HFFc6 (cell line): Measurements from ENCODE around the gene HMGB4. TPM values are rescaled to one million over a fixed set of nuclear protein-coding genes. Genes with fewer than 3 reads are reported as not detected.

ENCODE experiments used
- DNase-seq: peaks from one replicate; pipeline ENCODE4 v3.0.0-alpha.2; 2018
- H3K27ac Mint-ChIP-seq: 2 replicates; pipeline ENCODE4 v1.8.0; 2020; ENCODE audit warnings: mild to moderate bottlenecking, mixed read lengths
- H3K27me3 Mint-ChIP-seq: 2 replicates; pipeline ENCODE4 v1.8.0; 2021; ENCODE audit warnings: mild to moderate bottlenecking, moderate library complexity, mixed read lengths; ENCODE audit not compliant: insufficient read depth
- H3K36me3 Mint-ChIP-seq: 2 replicates; pipeline ENCODE4 v1.8.0; 2021; ENCODE audit warnings: low read depth, mixed read lengths
- H3K4me1 Mint-ChIP-seq: 2 replicates; pipeline ENCODE4 v1.8.0; 2020; ENCODE audit warnings: low read depth, mixed read lengths
- H3K4me3 Mint-ChIP-seq: 2 replicates; pipeline ENCODE4 v1.8.0; 2020; ENCODE audit warnings: mild to moderate bottlenecking, moderate library complexity, mixed read lengths
- H3K9me3 Mint-ChIP-seq: 2 replicates; pipeline ENCODE4 v1.8.0; 2020; ENCODE audit warnings: mild to moderate bottlenecking, mixed read lengths
- total RNA-seq, 6 experiments: library from RNA; stranded (reverse); fragmentation: NEBNext Ultra II Directional; extraction: Animal tissue kit (Norgen Biotek cat#: 25700); gene quantifications; 2 replicates in 1 of 6; 3 replicates in 5 of 6; pipeline ENCODE4 v1.2.3, GENCODE V29; 2021
- TF ChIP-seq, protein P1 (sequence below): fragments of 200-600 bp; sonication (generic); IDR thresholded peaks from 2 replicates; pipeline ENCODE4 v1.5.0; 2021; ENCODE audit warnings: antibody characterized with exemption, mild to moderate bottlenecking

Gene HMGB4
- total RNA-seq, 6 experiments from 2014 or later = not detected

DNA sequence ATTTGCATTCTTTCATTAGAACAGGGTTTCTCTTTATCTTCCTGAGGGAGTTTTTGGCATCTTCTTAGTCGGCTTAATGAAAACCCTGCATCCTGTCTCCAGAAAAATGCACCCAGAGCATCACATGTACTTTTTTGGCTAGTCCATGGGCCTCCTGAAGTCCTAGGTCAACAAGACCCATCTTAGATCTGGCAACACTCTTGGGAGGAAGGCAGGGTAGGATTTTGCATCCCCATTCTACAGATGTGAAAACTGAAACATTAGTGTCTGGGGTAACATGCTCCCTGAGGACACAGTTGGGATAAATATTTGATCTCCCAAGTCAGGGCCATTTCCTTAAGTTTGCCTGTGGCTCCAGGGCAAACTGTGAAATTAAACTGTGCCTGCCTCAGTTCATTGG, 40.0 kb upstream of the HMGB4 start:
- Mint-ChIP-seq H3K4me3 (no peak overlapping the region), H3K27me3 (peaks cover 6% of the 10 kb centered on the region), H3K27ac (no peak overlapping the region), H3K4me1 (no peaks in the 10 kb centered on the region), H3K36me3 (peaks cover 13% of the 10 kb centered on the region; the same call in 1 of the 2 replicates), H3K9me3 (peaks cover 28% of the 10 kb centered on the region)
- DNase-seq = no peak
- TF ChIP-seq, protein P1, sequence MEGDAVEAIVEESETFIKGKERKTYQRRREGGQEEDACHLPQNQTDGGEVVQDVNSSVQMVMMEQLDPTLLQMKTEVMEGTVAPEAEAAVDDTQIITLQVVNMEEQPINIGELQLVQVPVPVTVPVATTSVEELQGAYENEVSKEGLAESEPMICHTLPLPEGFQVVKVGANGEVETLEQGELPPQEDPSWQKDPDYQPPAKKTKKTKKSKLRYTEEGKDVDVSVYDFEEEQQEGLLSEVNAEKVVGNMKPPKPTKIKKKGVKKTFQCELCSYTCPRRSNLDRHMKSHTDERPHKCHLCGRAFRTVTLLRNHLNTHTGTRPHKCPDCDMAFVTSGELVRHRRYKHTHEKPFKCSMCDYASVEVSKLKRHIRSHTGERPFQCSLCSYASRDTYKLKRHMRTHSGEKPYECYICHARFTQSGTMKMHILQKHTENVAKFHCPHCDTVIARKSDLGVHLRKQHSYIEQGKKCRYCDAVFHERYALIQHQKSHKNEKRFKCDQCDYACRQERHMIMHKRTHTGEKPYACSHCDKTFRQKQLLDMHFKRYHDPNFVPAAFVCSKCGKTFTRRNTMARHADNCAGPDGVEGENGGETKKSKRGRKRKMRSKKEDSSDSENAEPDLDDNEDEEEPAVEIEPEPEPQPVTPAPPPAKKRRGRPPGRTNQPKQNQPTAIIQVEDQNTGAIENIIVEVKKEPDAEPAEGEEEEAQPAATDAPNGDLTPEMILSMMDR = no peak

DNA sequence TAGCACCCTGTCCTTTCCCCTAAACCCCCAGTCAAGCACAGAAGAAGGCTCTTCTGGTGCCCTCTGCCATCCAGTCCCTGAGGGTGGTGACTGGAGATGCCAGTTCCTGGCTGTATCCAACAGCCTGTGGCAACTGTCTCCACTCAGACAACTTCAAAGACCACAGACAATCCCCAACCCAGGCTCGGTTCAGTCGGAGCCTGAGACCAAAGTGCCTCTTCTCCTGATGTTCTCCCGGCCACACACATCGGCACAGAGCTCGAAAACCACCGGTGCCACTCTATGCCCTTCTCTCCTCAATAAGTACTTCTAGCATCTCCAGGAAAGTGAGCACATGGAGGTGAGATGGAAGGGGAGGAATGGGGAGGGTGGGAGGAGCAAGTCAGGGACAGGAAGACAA, 39.6 kb upstream of the HMGB4 start:
- no peak overlapping the region for H3K27ac Mint-ChIP-seq
- no peak overlapping the region for H3K4me3 Mint-ChIP-seq
- H3K27me3 Mint-ChIP-seq = peaks cover 6% of the 10 kb centered on the region
- H3K36me3 Mint-ChIP-seq = peaks cover 15% of the 10 kb centered on the region; the same call in 1 of the 2 replicates
- H3K9me3 Mint-ChIP-seq = peaks cover 33% of the 10 kb centered on the region
- TF ChIP-seq, protein P1 = no peak
- DNase-seq = no peak
- no peaks in the 10 kb centered on the region for H3K4me1 Mint-ChIP-seq

DNA sequence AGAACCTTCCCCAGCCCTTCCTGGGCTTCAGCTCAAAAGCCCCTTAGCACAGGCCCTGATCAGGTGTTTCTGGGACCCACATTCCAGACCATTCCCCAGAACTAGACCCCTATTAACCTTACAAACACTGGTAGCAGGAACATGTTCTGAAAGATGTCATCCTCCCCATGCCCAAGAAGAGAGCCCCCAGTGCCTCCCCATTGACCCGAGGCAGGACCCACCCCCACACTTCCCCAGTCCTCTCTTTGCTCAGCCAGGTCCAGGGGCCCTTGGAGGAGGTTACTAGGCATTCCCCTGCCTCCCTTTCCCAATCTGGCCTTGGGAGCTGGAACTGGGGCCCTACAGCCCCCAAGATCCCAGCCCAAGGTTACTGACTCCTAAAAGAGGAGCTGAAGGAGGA, 38.9 kb upstream of the HMGB4 start:
- TF ChIP-seq, protein P1 = no peak
- peaks cover 35% of the 10 kb centered on the region for H3K9me3 Mint-ChIP-seq
- no peak for DNase-seq
- no peaks in the 10 kb centered on the region for H3K4me1 Mint-ChIP-seq
- peaks cover 6% of the 10 kb centered on the region for H3K27me3 Mint-ChIP-seq
- H3K36me3 Mint-ChIP-seq = peaks cover 15% of the 10 kb centered on the region; the same call in 1 of the 2 replicates
- H3K27ac Mint-ChIP-seq = no peak overlapping the region
- no peak overlapping the region for H3K4me3 Mint-ChIP-seq

DNA sequence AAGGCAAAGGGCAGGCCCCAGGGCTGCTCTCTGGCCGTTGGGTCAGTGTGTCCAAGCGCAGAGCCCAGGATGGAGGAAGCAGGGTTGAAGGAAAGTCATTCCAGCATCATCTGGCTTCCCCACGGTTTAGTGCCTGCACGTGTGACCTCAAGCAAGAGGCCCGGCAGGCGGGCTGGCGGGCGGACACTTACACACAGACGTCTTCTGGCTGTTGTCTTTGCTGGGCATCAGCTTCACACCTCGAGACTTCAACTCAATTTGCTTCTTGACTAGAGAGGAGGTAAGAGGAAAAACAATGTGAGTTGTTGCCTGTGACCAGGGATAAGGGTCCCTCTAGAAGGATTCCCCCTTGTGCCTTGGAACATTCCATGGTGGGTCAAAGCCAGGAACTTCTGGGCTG, 38.4 kb upstream of the HMGB4 start:
- no peaks in the 10 kb centered on the region for H3K4me1 Mint-ChIP-seq
- no peak overlapping the region for H3K27ac Mint-ChIP-seq
- DNase-seq = no peak
- H3K27me3 Mint-ChIP-seq = peaks cover 6% of the 10 kb centered on the region
- TF ChIP-seq, protein P1 = no peak
- no peak overlapping the region for H3K4me3 Mint-ChIP-seq
- H3K9me3 Mint-ChIP-seq = peaks cover 37% of the 10 kb centered on the region
- peaks cover 15% of the 10 kb centered on the region; the same call in 1 of the 2 replicates for H3K36me3 Mint-ChIP-seq

DNA sequence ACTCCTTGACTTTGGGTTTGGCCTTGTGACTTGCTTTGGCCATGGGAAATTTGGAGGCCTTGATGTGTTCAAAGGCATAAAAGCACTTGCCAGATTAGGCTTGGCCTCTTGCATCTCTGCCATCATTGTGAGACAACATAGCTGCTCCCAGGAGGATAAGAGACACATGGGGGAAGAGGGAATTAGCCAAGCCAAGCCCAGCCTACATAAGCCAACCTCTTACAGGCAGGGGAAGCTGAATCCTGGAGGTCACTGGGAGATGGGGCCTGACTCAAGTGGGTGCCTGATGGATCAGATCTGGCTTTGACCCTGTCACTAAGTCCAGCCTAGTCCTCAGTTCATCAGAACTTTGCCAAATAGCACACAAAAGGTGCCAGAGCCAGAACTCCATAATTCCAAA, 37.6 kb upstream of the HMGB4 start:
- no peak for DNase-seq
- peaks cover 15% of the 10 kb centered on the region; the same call in 1 of the 2 replicates for H3K36me3 Mint-ChIP-seq
- TF ChIP-seq, protein P1 = no peak
- no peak overlapping the region for H3K27ac Mint-ChIP-seq
- peaks cover 2% of the 10 kb centered on the region for H3K27me3 Mint-ChIP-seq
- H3K4me3 Mint-ChIP-seq = no peak overlapping the region
- no peaks in the 10 kb centered on the region for H3K4me1 Mint-ChIP-seq
- peaks cover 41% of the 10 kb centered on the region for H3K9me3 Mint-ChIP-seq

DNA sequence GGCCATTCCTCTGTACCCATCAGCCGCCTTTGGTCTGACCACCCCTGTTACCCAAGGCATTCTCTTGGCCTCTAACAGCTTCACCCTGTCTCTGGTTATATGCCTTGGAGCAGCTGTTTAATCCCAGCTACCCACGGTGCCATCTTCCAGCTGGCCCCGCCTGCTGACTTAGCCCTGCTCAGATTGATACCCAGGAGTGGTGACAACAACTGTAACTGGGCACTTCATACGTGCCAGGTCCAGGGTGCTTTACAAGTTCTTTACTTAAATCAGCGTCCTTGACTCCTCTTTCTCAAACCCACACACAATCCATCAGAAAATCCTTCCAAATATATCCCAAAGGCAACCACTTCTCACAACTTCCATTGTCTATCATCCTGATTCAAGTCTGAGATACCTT, 37.2 kb upstream of the HMGB4 start:
- H3K4me3 Mint-ChIP-seq = no peak overlapping the region
- DNase-seq = no peak
- TF ChIP-seq, protein P1 = no peak
- no peaks in the 10 kb centered on the region for H3K4me1 Mint-ChIP-seq
- peaks cover 38% of the 10 kb centered on the region for H3K9me3 Mint-ChIP-seq
- no peak overlapping the region for H3K27ac Mint-ChIP-seq
- peaks cover 1% of the 10 kb centered on the region for H3K27me3 Mint-ChIP-seq
- peaks cover 13% of the 10 kb centered on the region; the same call in 1 of the 2 replicates for H3K36me3 Mint-ChIP-seq
